Measurements from ENCODE around the gene TMEM131. TPM values are rescaled to one million over a fixed set of nuclear protein-coding genes. Genes with fewer than 3 reads are reported as not detected.
"Not testable (repeated sequence)": the region's sequence is repeated elsewhere in the genome, so short reads cannot be mapped to it uniquely, and the experiment has no call there.

TMEM131 gene
- total RNA-seq, 1 donor from 2014 or later: 31.4 TPM

DNA sequence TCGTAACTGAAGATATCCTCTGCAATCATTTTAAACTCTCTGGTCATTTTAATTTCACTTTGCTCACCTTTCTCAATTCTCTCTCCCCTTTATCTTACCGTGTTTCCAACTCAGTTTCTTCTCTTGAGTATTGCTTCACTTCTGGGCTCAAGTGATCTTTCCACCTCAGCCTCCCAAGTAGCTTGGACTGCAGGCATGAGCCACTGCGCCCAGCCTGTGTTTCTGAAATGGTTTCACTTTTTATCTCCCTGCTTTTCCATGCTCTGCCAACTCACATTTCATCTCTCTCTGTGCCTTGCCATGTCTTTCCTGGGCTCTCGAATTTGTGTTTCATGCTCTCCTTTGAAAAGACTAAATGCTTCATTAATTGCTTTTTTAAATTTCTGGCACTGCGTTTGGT, 30.5 kb upstream of the TMEM131 start:
- DNase-seq (ENCODE audit: low spot score): no peak
- Mint-ChIP-seq H3K9me3 (ENCODE audit: low read depth) (no peaks in the 10 kb centered on the region), H3K36me3 (ENCODE audit: low read depth) (no peaks in the 10 kb centered on the region), H3K4me1 (ENCODE audit: low read depth) (no peaks in the 10 kb centered on the region), H3K27me3 (ENCODE audit: low read depth) (peaks cover 33% of the 10 kb centered on the region), H3K4me3 (ENCODE audit: unreplicated experiment) (no peak overlapping the region), H3K27ac (ENCODE audit: unreplicated experiment) (no peak overlapping the region)
- TF ChIP-seq, protein P1, sequence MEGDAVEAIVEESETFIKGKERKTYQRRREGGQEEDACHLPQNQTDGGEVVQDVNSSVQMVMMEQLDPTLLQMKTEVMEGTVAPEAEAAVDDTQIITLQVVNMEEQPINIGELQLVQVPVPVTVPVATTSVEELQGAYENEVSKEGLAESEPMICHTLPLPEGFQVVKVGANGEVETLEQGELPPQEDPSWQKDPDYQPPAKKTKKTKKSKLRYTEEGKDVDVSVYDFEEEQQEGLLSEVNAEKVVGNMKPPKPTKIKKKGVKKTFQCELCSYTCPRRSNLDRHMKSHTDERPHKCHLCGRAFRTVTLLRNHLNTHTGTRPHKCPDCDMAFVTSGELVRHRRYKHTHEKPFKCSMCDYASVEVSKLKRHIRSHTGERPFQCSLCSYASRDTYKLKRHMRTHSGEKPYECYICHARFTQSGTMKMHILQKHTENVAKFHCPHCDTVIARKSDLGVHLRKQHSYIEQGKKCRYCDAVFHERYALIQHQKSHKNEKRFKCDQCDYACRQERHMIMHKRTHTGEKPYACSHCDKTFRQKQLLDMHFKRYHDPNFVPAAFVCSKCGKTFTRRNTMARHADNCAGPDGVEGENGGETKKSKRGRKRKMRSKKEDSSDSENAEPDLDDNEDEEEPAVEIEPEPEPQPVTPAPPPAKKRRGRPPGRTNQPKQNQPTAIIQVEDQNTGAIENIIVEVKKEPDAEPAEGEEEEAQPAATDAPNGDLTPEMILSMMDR (IDR thresholded peaks at IDR 0.05): no peak

DNA sequence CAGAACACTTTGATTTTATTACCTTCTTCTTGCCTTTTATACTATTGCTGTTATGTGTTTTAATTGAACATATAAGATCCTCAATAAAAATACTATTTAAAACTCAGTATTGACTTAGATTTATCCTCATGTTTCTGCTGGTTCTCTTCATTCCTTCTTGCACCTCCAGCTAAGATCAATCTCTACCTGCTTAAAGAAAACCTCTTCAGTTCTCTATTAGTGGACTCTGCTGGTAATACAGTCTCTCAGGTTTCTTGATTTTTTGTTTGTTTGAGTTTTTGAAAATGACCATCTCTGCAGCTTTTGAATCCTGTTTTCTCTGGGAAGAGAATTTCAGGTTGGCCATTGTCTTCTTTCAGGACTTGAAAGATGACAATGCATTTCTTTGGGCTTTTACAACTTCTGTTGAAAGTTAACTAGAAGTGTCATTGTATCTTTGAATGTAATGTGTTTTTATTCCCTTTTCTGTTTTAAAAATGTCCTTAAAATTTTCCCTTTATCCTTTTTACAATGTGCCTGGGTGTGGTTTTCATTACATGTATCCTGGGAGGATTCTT, 29.8 kb upstream of the TMEM131 start:
- peaks cover 4% of the 10 kb centered on the region for H3K9me3 Mint-ChIP-seq (ENCODE audit: low read depth)
- no peak overlapping the region for H3K27ac Mint-ChIP-seq (ENCODE audit: unreplicated experiment)
- H3K4me1 Mint-ChIP-seq (ENCODE audit: low read depth): no peaks in the 10 kb centered on the region
- no peak for DNase-seq (ENCODE audit: low spot score)
- H3K36me3 Mint-ChIP-seq (ENCODE audit: low read depth): no peaks in the 10 kb centered on the region
- H3K27me3 Mint-ChIP-seq (ENCODE audit: low read depth): peaks cover 33% of the 10 kb centered on the region
- no peak overlapping the region for H3K4me3 Mint-ChIP-seq (ENCODE audit: unreplicated experiment)
- TF ChIP-seq, protein P1 (IDR thresholded peaks at IDR 0.05): no peak

DNA sequence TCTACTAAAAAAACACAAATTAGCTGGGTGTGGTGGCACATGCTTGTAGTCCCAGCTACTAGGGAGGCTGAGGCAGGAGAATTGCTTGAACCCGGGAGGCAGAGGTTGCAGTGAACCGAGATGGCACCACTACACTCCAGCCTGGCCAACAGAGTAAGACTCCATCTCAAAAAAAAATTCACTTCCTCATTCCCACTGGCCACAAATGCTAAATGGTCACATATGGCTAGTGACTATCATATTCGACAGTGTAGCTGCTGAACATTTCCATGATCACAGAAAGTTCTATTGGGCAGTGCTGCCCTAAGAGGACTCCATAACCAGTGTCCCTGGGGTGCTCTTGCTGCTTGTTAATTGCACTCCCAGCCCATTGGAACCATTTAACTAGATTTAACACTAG, 26.3 kb upstream of the TMEM131 start:
- H3K4me3 Mint-ChIP-seq (ENCODE audit: unreplicated experiment); DNase-seq (ENCODE audit: low spot score); H3K9me3 Mint-ChIP-seq (ENCODE audit: low read depth); H3K4me1 Mint-ChIP-seq (ENCODE audit: low read depth); H3K36me3 Mint-ChIP-seq (ENCODE audit: low read depth); H3K27ac Mint-ChIP-seq (ENCODE audit: unreplicated experiment): not testable (repeated sequence)
- H3K27me3 Mint-ChIP-seq (ENCODE audit: low read depth): peaks cover 24% of the 10 kb centered on the region

DNA sequence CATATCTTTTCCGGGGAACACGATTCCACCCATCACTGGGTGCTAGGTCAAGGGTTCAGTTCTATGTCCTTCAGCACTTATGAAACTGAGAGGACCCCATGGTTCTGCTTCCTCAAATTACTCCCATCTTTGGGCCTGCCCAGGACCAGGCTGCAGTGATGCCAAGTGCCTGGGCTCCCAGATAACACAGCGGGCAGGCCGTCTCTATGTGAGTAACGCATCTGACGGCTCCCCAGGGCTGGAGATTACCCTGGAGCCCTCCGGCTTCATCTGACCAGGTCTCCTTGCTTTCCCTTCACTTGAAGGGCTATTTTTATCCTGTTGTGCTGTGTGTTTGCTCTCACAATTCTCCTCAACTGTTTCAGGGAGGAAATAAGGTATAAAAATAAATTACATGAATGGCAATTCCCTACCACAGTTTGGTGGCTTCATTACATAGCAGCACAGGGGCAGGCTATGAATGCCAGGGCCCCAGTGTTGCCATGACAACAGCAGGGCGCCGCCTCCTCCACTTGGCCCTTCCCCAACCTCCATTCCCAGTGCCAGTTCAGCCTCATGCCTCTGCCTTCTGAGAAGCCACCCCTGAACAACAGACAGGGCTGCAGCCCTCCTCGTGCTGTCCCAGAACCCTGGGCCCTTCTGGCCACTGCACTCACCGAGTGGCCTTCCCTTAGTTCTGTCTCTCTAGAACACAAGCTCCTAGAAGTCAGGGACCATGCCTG, 25.4 kb upstream of the TMEM131 start:
- TF ChIP-seq, protein P1 (IDR thresholded peaks at IDR 0.05): no peak
- Mint-ChIP-seq H3K4me1 (ENCODE audit: low read depth) (no peaks in the 10 kb centered on the region), H3K27me3 (ENCODE audit: low read depth) (peaks cover 15% of the 10 kb centered on the region), H3K4me3 (ENCODE audit: unreplicated experiment) (no peak overlapping the region), H3K36me3 (ENCODE audit: low read depth) (no peaks in the 10 kb centered on the region), H3K27ac (ENCODE audit: unreplicated experiment) (no peak overlapping the region), H3K9me3 (ENCODE audit: low read depth) (peaks cover 10% of the 10 kb centered on the region)
- DNase-seq (ENCODE audit: low spot score): no peak

DNA sequence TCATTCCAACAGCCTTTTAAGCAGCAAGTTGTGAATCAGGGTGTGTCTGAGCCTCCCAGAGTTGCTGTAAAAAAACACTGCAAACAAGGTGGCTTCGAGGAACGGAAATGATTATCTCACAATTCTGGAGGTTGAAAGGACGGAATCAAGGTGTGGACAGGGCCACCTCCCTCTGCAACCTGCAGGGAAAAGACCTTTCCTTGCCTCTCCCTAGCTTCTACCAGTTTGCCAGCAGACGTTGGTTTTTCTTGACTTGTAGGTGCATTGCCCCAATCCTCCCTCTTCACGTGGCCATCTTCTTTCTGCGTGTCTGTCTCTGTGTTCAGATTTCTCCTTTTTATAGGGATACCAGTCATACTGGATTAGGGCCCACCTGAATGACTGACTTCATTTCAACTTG, 24.8 kb upstream of the TMEM131 start:
- TF ChIP-seq, protein P1 (IDR thresholded peaks at IDR 0.05): no peak
- Mint-ChIP-seq H3K4me1 (ENCODE audit: low read depth) (no peaks in the 10 kb centered on the region), H3K27ac (ENCODE audit: unreplicated experiment) (no peak overlapping the region), H3K9me3 (ENCODE audit: low read depth) (peaks cover 10% of the 10 kb centered on the region), H3K27me3 (ENCODE audit: low read depth) (peaks cover 9% of the 10 kb centered on the region), H3K36me3 (ENCODE audit: low read depth) (no peaks in the 10 kb centered on the region), H3K4me3 (ENCODE audit: unreplicated experiment) (no peak overlapping the region)
- DNase-seq (ENCODE audit: low spot score): no peak

All from chondrocyte (in vitro differentiated cells).